Skeletal muscle tissue (tissue), 4 donors: Measurements from ENCODE around the gene SLC25A14. TPM values are rescaled to one million over a fixed set of nuclear protein-coding genes. Genes with fewer than 3 reads are reported as not detected.
A peak's percentile ranks its signal among the peaks of the same experiment; 100 is the strongest.

ENCODE experiments used
- H3K27ac ChIP-seq: one replicate; pipeline ENCODE4 v1.7.0; 2013; ENCODE audit warnings: mild to moderate bottlenecking, low read depth, low read length, inconsistent platforms
- H3K27me3 ChIP-seq, 3 donors: one replicate each; pipeline ENCODE4 v1.7.0; 2013; ENCODE audit warnings: low read length in 3 of 3; ENCODE audit not compliant: control insufficient read depth in 3 of 3, insufficient read depth in 3 of 3
- H3K36me3 ChIP-seq, 3 donors: one replicate each; pipeline ENCODE4 v1.7.0; 2013; ENCODE audit warnings: low read length in 3 of 3; ENCODE audit not compliant: control insufficient read depth in 3 of 3, insufficient read depth in 3 of 3
- H3K4me1 ChIP-seq, 3 donors: one replicate each; pipeline ENCODE4 v1.7.0; 2013; ENCODE audit warnings: low read length in 3 of 3, mild to moderate bottlenecking in 3 of 3; ENCODE audit not compliant: control insufficient read depth in 3 of 3, insufficient read depth in 3 of 3
- H3K4me3 ChIP-seq, 3 donors: one replicate each; pipeline ENCODE4 v1.7.0; 2013; ENCODE audit warnings: low read length in 3 of 3
- H3K9ac ChIP-seq, 3 donors: one replicate each; pipeline ENCODE4 v1.7.0; 2013; ENCODE audit warnings: low read length in 3 of 3, mild to moderate bottlenecking in 3 of 3, moderate library complexity in 2 of 3, low read depth in 1 of 3
- H3K9me3 ChIP-seq, 3 donors: one replicate each; pipeline ENCODE4 v1.7.0; 2013; ENCODE audit warnings: low read length in 3 of 3; ENCODE audit not compliant: control insufficient read depth in 3 of 3
- total RNA-seq: library from RNA; depleted of rRNA; stranded (reverse); fragments of >200 nt; gene quantifications from one replicate; pipeline ENCODE4 v1.2.3, GENCODE V29; 2014
- donor health status: Osteomylitis.

Gene SLC25A14, protein sequence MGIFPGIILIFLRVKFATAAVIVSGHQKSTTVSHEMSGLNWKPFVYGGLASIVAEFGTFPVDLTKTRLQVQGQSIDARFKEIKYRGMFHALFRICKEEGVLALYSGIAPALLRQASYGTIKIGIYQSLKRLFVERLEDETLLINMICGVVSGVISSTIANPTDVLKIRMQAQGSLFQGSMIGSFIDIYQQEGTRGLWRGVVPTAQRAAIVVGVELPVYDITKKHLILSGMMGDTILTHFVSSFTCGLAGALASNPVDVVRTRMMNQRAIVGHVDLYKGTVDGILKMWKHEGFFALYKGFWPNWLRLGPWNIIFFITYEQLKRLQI
- 5.7 TPM for total RNA-seq

DNA sequence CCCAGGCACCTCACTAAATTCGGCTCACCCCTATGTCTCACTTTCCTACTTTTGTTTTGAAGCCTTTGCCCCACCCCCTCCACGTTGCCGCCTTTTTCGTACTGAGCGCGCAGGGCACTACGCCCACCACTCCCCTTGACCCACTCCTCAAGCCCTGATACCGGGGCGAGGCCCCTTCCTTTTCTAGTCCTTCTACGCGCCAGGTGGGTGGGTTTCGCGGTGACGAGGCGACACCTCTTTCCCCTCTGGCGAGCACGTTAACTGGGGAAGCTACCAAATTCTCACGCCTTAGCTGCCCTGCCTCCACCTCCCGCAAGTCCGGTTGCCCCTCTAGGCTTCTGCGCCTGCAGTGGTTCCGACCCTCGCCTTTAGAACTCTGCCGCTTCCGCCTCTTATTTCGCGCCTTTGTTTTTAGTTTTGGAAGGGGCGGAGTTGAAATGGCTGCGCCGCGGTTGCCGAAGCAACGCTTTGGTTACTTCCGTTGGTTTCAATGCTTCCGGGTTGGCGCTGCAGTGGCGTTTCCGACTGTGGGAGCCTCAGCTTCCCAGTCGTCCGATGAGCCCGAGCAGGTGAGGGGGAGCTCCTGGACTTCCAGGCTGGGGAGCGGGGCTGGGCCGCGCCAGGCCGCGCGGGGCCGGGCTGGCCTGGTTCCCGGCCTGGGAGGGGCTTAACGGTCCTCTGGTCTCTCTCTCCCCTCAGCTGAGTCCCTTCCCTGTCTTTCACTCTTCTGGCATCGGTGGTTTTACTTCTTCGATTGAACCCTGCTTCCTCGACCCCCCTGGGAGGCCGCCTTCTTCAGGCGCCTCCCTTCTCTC is at the start of gene SLC25A14:
Gene SLC25A14 (plus strand): TSS at position 512 of the 815 bp plus-strand sequence. CDS start 360 bp downstream, outside the sequence.
- Histone ChIP-seq H3K27me3 (no peaks in the 10 kb centered on the region), H3K36me3 (no peaks in the 10 kb centered on the region), H3K27ac (peak within 1 kb of the TSS; percentile 38), H3K9me3 (no peaks in the 10 kb centered on the region), H3K9ac (peak within 1 kb of the TSS; percentile 69 to 77 (median 76)), H3K4me3 (peak within 1 kb of the TSS; percentile 69 to 90 (median 79)), H3K4me1 (no peaks in the 10 kb centered on the region)

DNA sequence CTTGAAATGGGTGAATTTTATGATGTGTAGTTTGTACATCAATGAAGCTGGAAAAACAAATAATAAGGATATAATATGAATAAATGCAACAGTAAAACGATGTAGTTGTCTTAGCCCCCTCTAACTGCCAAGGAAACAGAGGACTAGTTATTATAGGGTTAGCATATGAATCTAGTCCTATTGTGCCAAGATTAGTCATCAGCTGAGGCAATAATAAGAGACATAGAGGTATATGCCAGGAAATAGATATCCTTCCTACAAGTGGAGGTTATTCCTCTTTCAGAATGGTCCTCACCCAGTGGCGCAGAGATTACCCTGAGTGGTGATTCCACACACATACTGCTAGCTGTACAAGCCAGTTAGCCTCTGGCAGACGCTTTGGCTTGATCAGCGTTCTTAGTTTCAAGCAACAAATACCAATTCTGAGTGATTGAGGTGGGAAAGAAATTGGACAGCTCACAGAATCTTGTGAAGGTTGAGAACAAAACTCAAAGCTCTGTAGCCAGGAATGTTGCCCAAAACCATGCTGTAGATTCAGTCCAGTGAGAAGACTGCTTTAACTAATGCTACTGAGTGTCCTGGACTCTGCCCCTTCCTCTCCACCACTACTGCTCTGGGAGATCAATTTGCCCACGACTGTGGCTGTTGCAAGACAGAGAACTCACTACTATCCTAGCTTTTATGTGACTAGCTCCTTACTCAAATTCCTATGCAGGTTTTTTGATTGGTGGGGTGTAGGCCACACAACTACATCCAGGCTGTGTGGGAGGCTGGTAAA is 44.0 kb upstream of the SLC25A14 start:
- Histone ChIP-seq H3K36me3 (no peaks in the 10 kb centered on the region), H3K4me1 (no peaks in the 10 kb centered on the region), H3K27me3 (no peaks in the 10 kb centered on the region), H3K27ac (no peak overlapping the region), H3K9ac (no peak overlapping the region), H3K9me3 (no peaks in the 10 kb centered on the region), H3K4me3 (no peak overlapping the region)

DNA sequence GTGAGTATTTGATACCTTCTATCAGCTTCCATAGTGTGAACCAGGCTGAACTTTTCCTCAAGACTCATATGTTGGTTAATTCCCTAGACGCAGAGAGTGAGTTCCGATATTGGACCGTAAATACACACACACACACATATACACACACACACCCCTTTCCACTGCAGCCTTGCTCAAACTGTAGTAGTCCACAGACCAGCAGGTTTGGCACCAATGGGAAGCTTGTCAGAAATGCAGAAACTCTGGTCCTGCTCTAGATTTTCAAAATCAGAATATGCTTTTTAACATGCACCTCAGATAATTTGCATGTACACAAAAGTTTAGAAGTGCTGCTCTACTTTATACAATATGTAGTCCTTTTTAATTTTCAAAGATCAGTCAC is 43.4 kb upstream of the SLC25A14 start:
- no peak overlapping the region for H3K9ac ChIP-seq
- no peaks in the 10 kb centered on the region for H3K9me3 ChIP-seq
- no peaks in the 10 kb centered on the region for H3K36me3 ChIP-seq
- no peaks in the 10 kb centered on the region for H3K4me1 ChIP-seq
- H3K27me3 ChIP-seq, result no peaks in the 10 kb centered on the region
- H3K27ac ChIP-seq, result no peak overlapping the region
- H3K4me3 ChIP-seq, result no peak overlapping the region

DNA sequence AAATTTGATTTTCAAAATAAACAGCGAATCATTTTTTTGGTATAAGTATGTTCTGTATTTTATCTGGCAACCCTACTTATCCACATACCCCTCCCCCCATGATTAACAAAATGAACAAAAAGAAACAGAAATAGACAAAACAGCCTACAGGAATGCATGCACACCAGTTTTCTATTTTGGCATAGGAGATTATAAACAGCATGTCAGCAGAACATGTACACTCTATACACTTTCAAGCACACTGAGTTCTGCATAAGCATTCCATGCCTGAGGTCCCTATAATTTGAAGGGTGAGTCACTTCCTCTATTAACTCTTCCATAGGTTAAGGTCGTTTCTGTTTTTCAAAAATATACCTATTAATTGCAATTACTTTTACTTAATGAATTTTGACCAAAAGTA is 43.0 kb upstream of the SLC25A14 start:
- Histone ChIP-seq H3K36me3 (no peaks in the 10 kb centered on the region), H3K4me1 (no peaks in the 10 kb centered on the region), H3K9ac (no peak overlapping the region), H3K4me3 (no peak overlapping the region), H3K27ac (no peak overlapping the region), H3K9me3 (no peaks in the 10 kb centered on the region), H3K27me3 (no peaks in the 10 kb centered on the region)

DNA sequence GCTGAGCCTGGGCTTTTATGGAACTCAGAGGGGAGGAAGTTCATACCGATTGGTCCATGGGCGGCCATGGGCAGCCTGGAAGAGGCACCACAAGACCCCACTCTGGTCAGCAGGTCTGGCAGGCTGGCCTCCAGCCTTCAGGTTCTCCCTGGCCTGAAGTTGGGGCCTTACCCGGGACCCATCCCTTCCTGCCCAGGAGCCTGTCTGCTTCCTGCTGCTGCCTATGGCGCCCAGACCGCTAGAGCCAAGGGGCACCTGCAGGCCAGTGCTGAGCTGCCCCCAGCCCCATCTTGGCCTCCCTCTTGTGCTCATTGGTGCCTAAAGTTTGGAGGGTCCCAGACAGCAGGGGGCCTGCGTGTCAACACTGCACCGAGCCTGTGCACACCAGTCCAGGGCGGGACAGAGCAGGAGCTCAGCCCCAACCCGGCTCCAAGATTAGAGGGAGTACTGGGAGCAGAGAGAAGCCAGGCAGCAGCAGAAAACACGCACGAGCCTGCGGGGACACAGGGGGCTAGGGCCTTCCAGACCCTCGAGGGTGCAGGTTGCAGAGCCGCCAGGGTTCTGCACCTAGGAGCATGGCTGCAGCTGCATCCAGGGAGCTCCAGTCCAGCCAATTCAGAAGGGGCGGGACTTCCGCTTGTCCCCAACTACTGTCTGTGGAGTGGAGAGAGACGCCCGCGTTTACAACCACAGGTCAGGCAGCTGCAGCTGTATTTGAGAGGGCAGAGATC is 40.3 kb upstream of the SLC25A14 start:
- no peak overlapping the region for H3K9ac ChIP-seq
- no peaks in the 10 kb centered on the region for H3K4me1 ChIP-seq
- no peaks in the 10 kb centered on the region for H3K27me3 ChIP-seq
- H3K4me3 ChIP-seq, result no peak overlapping the region
- H3K27ac ChIP-seq, result no peak overlapping the region
- H3K36me3 ChIP-seq, result no peaks in the 10 kb centered on the region
- no peaks in the 10 kb centered on the region for H3K9me3 ChIP-seq

DNA sequence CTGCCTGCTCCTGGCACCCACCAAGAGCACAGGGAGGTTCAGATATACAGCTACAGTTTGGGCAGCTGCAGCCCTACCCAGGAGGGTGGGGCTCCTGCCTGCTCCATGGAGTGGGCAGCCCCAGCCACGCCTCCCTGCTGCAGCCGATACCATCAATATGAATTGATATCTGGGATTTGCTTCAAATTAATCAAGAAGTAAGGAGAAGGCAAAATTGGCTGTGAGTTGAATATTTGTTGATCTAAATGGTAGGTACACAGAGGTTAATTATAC is 39.8 kb upstream of the SLC25A14 start:
- Histone ChIP-seq H3K36me3 (no peaks in the 10 kb centered on the region), H3K27ac (no peak overlapping the region)

DNA sequence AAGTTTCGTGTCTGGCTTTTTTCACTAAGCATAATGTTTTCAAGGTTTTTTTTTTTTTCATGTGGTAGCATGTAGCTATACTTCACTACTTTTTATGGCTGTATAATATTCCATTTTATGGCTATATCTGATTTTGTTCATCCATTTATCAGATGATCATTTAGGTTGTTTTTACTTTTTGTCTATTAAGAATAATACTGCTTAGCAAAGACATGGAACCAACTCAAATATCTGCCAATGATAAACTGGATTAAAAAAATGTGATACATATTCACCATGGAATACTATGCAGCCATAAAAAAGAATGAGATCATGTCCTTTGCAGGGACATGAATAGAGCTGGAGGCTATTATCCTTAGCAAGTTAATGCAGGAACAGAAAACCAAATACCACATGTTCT is 38.3 kb upstream of the SLC25A14 start:
- no peaks in the 10 kb centered on the region for H3K4me1 ChIP-seq
- no peak overlapping the region for H3K9ac ChIP-seq
- H3K4me3 ChIP-seq, result no peak overlapping the region
- H3K9me3 ChIP-seq, result no peaks in the 10 kb centered on the region
- no peak overlapping the region for H3K27ac ChIP-seq
- no peaks in the 10 kb centered on the region for H3K36me3 ChIP-seq
- H3K27me3 ChIP-seq, result no peaks in the 10 kb centered on the region

More for the DNA sequence above, 39.8 kb upstream of the SLC25A14 start:
- Histone ChIP-seq H3K9me3 (no peaks in the 10 kb centered on the region), H3K4me1 (no peaks in the 10 kb centered on the region), H3K27me3 (no peaks in the 10 kb centered on the region), H3K4me3 (no peak overlapping the region), H3K9ac (no peak overlapping the region)

DNA sequence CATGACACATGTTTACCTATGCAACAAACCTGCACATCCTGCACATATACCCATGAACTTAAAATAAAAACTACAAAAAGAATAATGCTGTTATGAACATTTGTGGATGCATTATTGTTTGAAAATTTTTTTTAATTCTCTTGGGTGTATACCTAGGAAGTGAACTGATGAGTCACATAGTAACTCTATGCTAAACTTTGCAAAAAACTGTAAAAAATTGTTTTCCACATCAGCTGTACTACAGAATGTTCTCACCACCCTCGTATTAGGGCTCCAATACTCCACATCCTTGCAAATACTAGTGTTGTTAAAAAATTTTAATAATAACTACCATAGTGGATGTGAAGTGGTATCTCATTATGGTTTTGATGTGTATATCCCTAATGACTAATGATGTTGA is 37.7 kb upstream of the SLC25A14 start:
- Histone ChIP-seq H3K27ac (no peak overlapping the region), H3K9ac (no peak overlapping the region), H3K4me3 (no peak overlapping the region), H3K4me1 (no peaks in the 10 kb centered on the region), H3K9me3 (no peaks in the 10 kb centered on the region), H3K36me3 (no peaks in the 10 kb centered on the region), H3K27me3 (no peaks in the 10 kb centered on the region)

DNA sequence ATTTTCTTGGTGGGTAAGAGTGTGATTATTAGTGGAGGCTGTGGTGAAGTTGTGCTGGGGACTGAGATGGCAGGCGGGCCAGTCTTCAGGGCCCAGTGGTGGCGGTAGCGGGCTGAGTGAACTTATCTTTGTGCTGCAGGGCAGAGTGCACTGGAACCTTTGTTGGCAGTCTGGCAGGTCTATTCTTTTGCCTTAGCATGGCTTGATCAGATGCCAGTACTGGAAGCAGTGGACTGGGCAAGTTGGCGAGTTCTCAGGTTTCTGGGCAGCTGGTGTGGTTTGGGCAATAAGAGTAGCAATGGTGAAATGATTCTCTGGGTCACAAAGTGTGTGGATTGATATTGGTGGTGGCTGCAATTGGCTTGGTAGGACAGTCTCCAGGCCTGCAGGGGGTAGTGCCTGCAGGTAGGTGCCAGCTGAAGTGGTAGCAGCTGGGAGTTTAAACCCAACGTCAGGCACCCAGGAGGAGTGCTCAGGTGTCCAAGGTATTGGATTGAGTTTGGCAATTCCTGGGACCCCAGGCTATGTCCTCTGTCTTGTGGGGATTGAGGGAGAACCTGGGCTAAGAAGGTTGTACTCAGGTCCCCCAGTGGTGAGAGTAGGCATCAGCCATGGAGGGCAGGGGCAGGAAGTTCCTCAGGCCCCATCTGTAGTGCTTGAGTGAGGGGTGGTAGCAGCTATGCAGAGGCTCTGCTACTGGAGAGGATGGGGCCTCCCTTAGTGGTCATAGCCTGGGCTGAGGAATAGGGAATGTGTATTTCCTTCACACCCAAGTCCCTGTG is 34.9 kb upstream of the SLC25A14 start:
- no peaks in the 10 kb centered on the region for H3K4me1 ChIP-seq
- H3K27me3 ChIP-seq, result no peaks in the 10 kb centered on the region
- H3K9ac ChIP-seq, result no peak overlapping the region

More for the DNA sequence above, 34.9 kb upstream of the SLC25A14 start:
- no peak overlapping the region for H3K4me3 ChIP-seq
- no peaks in the 10 kb centered on the region for H3K36me3 ChIP-seq
- no peaks in the 10 kb centered on the region for H3K9me3 ChIP-seq
- H3K27ac ChIP-seq, result no peak overlapping the region
